DND-41 (cell line): ENCODE measurements around the gene APOA5.

Source experiments
- EZH2 ChIP-seq: IDR thresholded peaks from 3 replicates; pipeline ENCODE4 v1.6.1; 2012; ENCODE audit warnings: borderline replicate concordance, low read depth, mild to moderate bottlenecking, moderate library complexity, low read length, inconsistent platforms; ENCODE audit not compliant: severe bottlenecking
- TF ChIP-seq, protein P1 (sequence below): IDR thresholded peaks from 2 replicates; pipeline ENCODE4 v1.5.1; 2012; ENCODE audit warnings: borderline replicate concordance, low read length, moderate library complexity, mild to moderate bottlenecking; ENCODE audit not compliant: poor library complexity, severe bottlenecking; ENCODE audit errors: extremely low read depth

DNA sequence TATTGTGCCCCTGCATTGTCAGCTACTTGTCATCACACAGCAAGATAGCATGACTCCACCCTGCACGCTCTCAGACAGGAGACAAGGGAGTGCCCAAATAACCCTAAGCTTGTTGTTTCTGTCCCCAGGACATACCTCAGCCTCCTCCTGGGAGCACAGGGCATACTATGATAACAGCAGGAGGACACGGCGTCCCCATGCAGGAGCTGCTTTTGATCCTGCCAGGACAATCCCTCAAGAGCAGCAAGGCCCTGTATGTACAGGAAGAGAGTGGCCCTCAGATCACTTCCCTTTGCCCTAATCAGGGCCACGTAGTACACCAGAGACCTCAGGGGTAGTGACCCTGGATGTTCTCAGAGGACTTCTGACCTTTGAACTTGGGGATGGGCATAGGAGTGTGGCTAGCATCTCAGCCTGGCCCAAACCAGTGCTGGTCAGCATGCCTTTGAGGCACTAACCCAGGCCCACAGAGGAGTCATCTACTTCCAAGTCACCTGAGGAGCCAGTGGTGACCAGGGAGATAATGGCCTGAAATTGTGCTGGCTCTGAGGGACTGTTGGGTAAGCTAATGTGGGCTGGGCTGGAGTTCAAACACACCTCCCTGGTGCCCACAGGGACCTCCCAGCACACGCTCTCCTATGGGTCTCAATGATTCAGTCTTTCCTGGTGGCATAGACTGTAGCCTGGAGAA is 22.2 kb upstream of the APOA5 start:
- TF ChIP-seq, protein P1, sequence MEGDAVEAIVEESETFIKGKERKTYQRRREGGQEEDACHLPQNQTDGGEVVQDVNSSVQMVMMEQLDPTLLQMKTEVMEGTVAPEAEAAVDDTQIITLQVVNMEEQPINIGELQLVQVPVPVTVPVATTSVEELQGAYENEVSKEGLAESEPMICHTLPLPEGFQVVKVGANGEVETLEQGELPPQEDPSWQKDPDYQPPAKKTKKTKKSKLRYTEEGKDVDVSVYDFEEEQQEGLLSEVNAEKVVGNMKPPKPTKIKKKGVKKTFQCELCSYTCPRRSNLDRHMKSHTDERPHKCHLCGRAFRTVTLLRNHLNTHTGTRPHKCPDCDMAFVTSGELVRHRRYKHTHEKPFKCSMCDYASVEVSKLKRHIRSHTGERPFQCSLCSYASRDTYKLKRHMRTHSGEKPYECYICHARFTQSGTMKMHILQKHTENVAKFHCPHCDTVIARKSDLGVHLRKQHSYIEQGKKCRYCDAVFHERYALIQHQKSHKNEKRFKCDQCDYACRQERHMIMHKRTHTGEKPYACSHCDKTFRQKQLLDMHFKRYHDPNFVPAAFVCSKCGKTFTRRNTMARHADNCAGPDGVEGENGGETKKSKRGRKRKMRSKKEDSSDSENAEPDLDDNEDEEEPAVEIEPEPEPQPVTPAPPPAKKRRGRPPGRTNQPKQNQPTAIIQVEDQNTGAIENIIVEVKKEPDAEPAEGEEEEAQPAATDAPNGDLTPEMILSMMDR, result no peak
- no peak for TF ChIP-seq EZH2
